NT2/D1 (cell line): ENCODE measurements around the gene LRRC8E.

Source experiments
- SUZ12 ChIP-seq: IDR thresholded peaks from 2 replicates; pipeline ENCODE4 v1.6.1; 2011; ENCODE audit not compliant: insufficient read length, insufficient read depth; ENCODE audit errors: extremely low read depth
- ZNF274 ChIP-seq: IDR thresholded peaks from 2 replicates; pipeline ENCODE4 v1.6.1; 2011; ENCODE audit warnings: mild to moderate bottlenecking, low read depth, low read length

DNA sequence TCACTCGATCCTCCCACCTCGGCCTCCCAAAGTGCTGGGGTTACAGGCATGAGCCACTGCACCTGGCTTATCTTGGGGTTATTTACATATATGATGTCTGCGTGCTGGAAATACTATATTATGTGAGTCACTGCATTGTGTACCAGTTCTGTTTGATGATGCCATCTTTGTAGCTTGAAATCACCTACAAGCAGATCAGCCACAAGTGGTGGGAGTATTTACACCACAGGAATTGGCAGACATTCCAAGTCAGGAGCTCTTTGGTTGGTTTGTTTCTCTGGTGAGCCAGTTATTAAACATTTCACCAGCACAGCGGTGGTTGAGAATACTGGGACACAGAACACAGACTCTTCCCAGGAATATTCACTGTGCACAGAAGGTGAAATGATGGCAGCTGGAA is 59.6 kb downstream of the LRRC8E start:
- TF ChIP-seq ZNF274 (no peak), SUZ12 (no peak)
